ENCODE measurements around the gene STRBP. TPM values are rescaled to one million over a fixed set of nuclear protein-coding genes. Genes with fewer than 3 reads are reported as not detected.

STRBP gene
- total RNA-seq, 2 donors from 2014 or later = 3.7 to 7.9 TPM

- intact Hi-C loops (cut with DNase I) = no loop called here
- peak; percentile 80 for DNase-seq (ENCODE audit: low spot score)
Measured at GRCh38 chr9:123112015-123112975, 156.1 kb downstream of the STRBP start.

GRCh38 chr9:123111427-123112014 is 156.9 kb downstream of the STRBP start:
- no peak for DNase-seq (ENCODE audit: low spot score)
- intact Hi-C loops (cut with DNase I) = no loop called here

GRCh38 chr9:123109540-123110279 is 158.7 kb downstream of the STRBP start:
- intact Hi-C loops (cut with DNase I) = loop anchor here in 1 of 2 donors (10.0 kb wide), 1 partner anchor 235 kb away; no protein-coding TSS in a partner anchor

GRCh38 chr9:123108976-123109375 is 159.4 kb downstream of the STRBP start:
- intact Hi-C loops (cut with DNase I) = loop anchor here in 1 of 2 donors (10.0 kb wide), 1 partner anchor 236 kb away; no protein-coding TSS in a partner anchor
- DNase-seq (ENCODE audit: low spot score) = no peak

More at GRCh38 chr9:123109540-123110279, 158.7 kb downstream of the STRBP start:
- DNase-seq (ENCODE audit: low spot score) = no peak

- no peak for DNase-seq (ENCODE audit: low spot score)
- intact Hi-C loops (cut with DNase I) = loop anchor here in 1 of 2 donors (10.0 kb wide), 1 partner anchor 237 kb away; no protein-coding TSS in a partner anchor
Measured at GRCh38 chr9:123107639-123108285, 160.6 kb downstream of the STRBP start.

- no peak for DNase-seq (ENCODE audit: low spot score)
- intact Hi-C loops (cut with DNase I) = loop anchor here in 1 of 2 donors (10.0 kb wide), 1 partner anchor 239 kb away; no protein-coding TSS in a partner anchor
Measured at GRCh38 chr9:123105490-123105889, 162.9 kb downstream of the STRBP start.

- intact Hi-C loops (cut with DNase I) = loop anchor here in 1 of 2 donors (10.0 kb wide), 1 partner anchor 240 kb away; no protein-coding TSS in a partner anchor
- no peak for DNase-seq (ENCODE audit: low spot score)
Measured at GRCh38 chr9:123104807-123105206, 163.6 kb downstream of the STRBP start.

GRCh38 chr9:123102375-123103113 is 165.8 kb downstream of the STRBP start:
- intact Hi-C loops (cut with DNase I) = loop anchor here in 1 of 2 donors (10.0 kb wide), 1 partner anchor 242 kb away; no protein-coding TSS in a partner anchor

GRCh38 chr9:123099548-123099947 is 168.8 kb downstream of the STRBP start:
- no peak for DNase-seq (ENCODE audit: low spot score)
- intact Hi-C loops (cut with DNase I) = loop anchor here in 1 of 2 donors (5.0 kb wide), 1 partner anchor 248 kb away; no protein-coding TSS in a partner anchor

More at GRCh38 chr9:123102375-123103113, 165.8 kb downstream of the STRBP start:
- DNase-seq (ENCODE audit: low spot score) = no peak

GRCh38 chr9:123099042-123099441 is 169.3 kb downstream of the STRBP start:
- intact Hi-C loops (cut with DNase I) = loop anchor here in 1 of 2 donors (5.0 kb wide), 1 partner anchor 248 kb away; no protein-coding TSS in a partner anchor

GRCh38 chr9:123098096-123098459 is 170.3 kb downstream of the STRBP start:
- intact Hi-C loops (cut with DNase I) = loop anchor here in 1 of 2 donors (5.0 kb wide), 1 partner anchor 249 kb away; no protein-coding TSS in a partner anchor
- DNase-seq (ENCODE audit: low spot score) = no peak

More at GRCh38 chr9:123099042-123099441, 169.3 kb downstream of the STRBP start:
- DNase-seq (ENCODE audit: low spot score) = no peak

- intact Hi-C loops (cut with DNase I) = loop anchor here in 1 of 2 donors (5.0 kb wide), 1 partner anchor 250 kb away; no protein-coding TSS in a partner anchor
- no peak for DNase-seq (ENCODE audit: low spot score)
Measured at GRCh38 chr9:123097430-123098095, 170.8 kb downstream of the STRBP start.

- intact Hi-C loops (cut with DNase I) = loop anchor here in 1 of 2 donors (5.0 kb wide), 1 partner anchor 250 kb away; no protein-coding TSS in a partner anchor
- no peak for DNase-seq (ENCODE audit: low spot score)
Measured at GRCh38 chr9:123096987-123097386, 171.4 kb downstream of the STRBP start.

- DNase-seq (ENCODE audit: low spot score) = no peak
- intact Hi-C loops (cut with DNase I) = no loop called here
Measured at GRCh38 chr9:123093141-123093540, 175.2 kb downstream of the STRBP start.

GRCh38 chr9:123091459-123091858 is 176.9 kb downstream of the STRBP start:
- intact Hi-C loops (cut with DNase I) = no loop called here
- DNase-seq (ENCODE audit: low spot score) = no peak

- no peak for DNase-seq (ENCODE audit: low spot score)
- intact Hi-C loops (cut with DNase I) = no loop called here
Measured at GRCh38 chr9:123090956-123091355, 177.4 kb downstream of the STRBP start.

All from posterior vena cava (tissue), 2 donors.